GM21529 (cell line): ENCODE data around the gene HS1BP3.
A peak's percentile ranks its signal among the peaks of the same experiment; 100 is the strongest.

Experiments
- ATAC-seq: cut with Tn5 transposase; IDR thresholded peaks from one replicate; pipeline ENCODE4 v1.9.1; 2021; ENCODE audit not compliant: unreplicated experiment

HS1BP3 gene

GRCh38 chr2:20675701-20676352 is 24.9 kb upstream of the HS1BP3 start:
- peak; percentile 54 for ATAC-seq

GRCh38 chr2:20674974-20675679 is 24.2 kb upstream of the HS1BP3 start:
- ATAC-seq, result no peak

GRCh38 chr2:20674309-20674965 is 23.5 kb upstream of the HS1BP3 start:
- ATAC-seq, result no peak

- no peak for ATAC-seq
Observed at GRCh38 chr2:20673686-20674308, 22.9 kb upstream of the HS1BP3 start.

- ATAC-seq, result no peak
Observed at GRCh38 chr2:20672201-20672951, 21.5 kb upstream of the HS1BP3 start.

- ATAC-seq, result no peak
Observed at GRCh38 chr2:20671736-20672080, 20.8 kb upstream of the HS1BP3 start.

- no peak for ATAC-seq
Observed at GRCh38 chr2:20671036-20671735, 20.3 kb upstream of the HS1BP3 start.

GRCh38 chr2:20670315-20671035 is 19.6 kb upstream of the HS1BP3 start:
- ATAC-seq, result no peak

GRCh38 chr2:20669562-20670314 is 18.8 kb upstream of the HS1BP3 start:
- ATAC-seq, result no peak

- ATAC-seq, result no peak
Observed at GRCh38 chr2:20668871-20669475, 18.1 kb upstream of the HS1BP3 start.

GRCh38 chr2:20668451-20668850 is 17.6 kb upstream of the HS1BP3 start:
- ATAC-seq, result no peak

GRCh38 chr2:20667531-20668401 is 16.9 kb upstream of the HS1BP3 start:
- peak; percentile 18 for ATAC-seq

GRCh38 chr2:20667151-20667530 is 16.2 kb upstream of the HS1BP3 start:
- ATAC-seq, result peak; percentile 24

GRCh38 chr2:20666304-20667150 is 15.6 kb upstream of the HS1BP3 start, which contains the start of gene GDF7:
Gene GDF7, plus strand, starts transcription at chr2:20667144. Its CDS starts 96 bp downstream, at chr2:20667240.
- peak; percentile 33 for ATAC-seq

- peak; percentile 8 for ATAC-seq
Observed at GRCh38 chr2:20666005-20666303, 15.1 kb upstream of the HS1BP3 start.

- no peak for ATAC-seq
Observed at GRCh38 chr2:20665243-20666004, 14.5 kb upstream of the HS1BP3 start.
